HG03457 (cell line): ENCODE data around the gene PRSS22.

ENCODE experiments used
- ATAC-seq: cut with Tn5 transposase; IDR thresholded peaks from one replicate; pipeline ENCODE4 v1.9.1; 2021; ENCODE audit warnings: moderate number of reproducible peaks; ENCODE audit not compliant: unreplicated experiment

PRSS22 gene

DNA sequence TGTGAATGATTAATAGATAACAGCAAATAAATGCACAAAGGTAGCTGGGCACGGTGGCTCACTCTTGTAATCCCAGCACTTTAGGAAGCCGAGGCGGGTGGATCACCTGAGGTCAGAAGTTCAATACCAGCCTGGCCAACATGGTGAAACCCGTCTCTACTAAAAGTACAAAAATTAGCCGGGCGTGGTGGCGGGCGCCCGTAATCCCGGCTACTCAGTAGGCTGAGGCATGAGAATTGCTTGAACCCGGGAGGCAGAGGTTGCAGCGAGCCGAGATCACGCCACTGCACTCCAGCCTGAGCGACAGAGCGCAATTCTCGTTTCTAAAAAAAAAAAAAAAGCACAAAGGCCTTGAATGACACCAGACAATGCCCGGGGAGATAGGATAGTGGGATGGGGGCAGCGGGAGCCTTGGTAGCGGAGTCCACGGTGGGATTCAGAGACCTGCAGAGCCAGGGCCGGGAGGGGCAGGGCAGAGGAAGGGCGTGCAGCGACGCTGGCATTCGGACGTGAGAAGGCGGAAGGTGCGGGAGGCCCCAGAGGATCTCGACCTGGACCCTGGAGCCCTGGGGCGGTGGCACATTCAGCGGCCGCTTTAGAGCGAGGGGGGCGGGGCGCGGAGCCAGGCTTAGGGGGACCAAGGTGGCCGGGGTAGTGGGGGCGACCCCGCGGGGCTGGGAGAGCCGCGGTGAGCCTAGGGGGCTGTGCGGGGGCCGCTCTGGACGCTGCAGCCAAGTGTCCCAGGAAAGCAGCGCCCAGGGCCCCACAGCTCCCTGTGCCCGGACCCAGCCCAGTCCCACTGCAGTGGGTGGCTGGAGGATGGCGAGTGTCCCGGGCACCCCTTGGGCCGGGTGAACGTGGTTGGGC, 24.0 kb upstream of the PRSS22 start:
- peak; percentile 11 for ATAC-seq

DNA sequence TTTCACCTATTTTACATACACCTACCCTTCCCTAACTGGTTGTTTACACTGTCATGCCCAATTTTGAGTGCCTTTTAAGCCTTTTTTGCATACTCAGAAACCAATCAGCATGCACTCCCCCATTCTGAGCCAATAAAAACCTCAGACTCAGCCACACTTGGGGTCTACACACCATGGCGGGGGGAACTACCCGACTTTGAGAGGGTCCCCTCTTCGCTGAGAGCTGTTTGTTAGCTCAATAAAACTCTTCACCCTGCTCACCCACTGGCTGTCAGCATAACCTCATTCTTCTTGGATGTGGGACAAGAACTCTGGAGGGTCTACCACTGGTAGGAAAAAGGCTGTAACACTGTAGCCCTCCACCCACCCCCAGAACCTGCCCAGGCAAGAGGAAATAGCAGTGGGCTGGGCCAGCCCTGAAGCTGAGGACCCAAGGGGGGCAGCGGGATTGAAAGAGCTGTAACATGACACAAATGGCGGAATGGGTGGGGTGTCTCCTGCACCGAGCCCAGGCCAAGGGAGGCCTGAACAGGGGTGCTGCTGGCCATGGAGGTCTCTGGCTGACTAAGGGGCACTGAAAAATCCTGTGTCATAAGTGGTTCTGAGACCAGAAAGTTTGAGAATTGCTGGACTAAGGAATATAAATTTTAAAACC, 22.0 kb upstream of the PRSS22 start:
- no peak for ATAC-seq

DNA sequence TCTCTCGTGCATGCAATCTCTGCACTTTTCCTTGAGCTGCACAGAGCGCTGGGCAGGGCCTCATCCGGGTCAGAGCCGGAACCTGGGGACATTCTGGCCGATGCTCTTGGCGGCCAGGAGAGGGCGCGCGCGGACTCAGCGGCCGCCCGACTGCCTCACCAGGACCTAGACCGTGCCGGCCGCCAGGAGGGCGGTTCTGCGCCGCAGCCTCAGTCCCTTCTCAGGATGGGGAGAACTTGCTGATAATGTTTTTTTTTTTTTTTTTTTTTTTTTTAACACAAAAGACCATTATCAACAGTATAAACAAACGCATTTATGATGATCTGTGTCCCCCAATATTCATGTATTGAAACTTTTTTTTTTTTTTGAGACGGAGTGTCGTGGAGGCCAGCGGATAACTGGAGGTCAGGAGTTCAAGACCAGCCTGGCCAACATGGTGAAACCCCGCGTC, 17.0 kb upstream of the PRSS22 start:
- ATAC-seq = peak; percentile 78

DNA sequence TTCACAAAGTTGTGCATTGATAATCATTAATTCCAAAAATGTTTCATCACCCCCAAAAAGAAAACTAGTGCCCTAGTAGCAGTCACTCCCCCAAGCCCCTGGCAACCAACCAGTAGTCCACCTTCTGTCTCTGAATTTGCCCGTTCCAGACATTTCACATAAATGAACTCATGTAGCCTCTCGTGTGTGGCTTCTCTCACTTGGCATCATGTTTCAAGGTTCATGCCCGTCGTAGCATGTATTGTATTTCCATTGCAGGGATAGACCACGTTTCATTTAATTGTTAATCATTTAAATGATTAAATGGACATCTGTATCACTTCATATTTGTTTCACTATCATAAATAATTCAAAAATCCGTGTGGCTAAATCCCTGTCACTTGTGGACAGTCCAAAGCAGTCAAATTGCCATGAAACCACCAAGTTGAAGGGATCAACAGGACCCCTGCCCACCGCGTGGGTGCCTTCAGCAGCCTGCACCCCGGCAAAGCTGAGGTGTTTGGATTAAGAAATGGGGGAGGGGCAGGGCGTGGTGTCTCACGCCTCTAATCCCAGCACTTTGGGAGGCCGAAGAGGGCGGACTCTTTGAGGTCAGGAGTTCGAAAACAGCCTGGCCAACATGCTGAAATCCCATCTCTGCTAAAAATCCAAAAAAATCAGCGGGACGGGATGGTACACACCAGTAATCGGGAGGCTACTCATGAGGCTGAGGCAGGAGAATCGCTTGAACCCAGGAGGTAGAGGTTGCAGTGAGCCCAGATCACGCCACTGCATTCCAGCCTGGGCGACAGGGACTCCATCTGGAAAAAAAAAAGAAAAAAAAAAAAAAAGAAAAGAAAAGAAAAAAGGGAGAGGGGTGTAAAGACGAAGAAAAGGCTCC, 16.3 kb upstream of the PRSS22 start:
- no peak for ATAC-seq

DNA sequence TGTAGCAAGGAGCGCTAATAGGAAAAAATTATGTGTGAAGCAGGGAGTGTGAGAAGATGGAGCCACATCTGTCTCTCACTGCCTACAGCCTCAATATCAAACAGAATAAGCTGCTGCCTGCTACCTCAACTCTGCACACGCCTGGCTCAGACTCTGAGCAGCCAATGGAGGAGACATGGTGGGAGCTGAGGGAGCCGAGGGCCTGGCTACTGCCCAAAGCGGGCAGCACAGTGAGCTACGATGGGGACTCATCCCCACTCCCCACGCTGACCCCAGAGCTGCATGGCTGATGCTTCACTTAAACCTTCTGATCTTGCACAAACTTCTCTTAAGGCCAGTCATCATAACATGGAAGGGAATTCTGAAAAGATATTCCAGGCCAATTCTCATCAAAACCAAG, 14.0 kb upstream of the PRSS22 start:
- ATAC-seq = no peak

DNA sequence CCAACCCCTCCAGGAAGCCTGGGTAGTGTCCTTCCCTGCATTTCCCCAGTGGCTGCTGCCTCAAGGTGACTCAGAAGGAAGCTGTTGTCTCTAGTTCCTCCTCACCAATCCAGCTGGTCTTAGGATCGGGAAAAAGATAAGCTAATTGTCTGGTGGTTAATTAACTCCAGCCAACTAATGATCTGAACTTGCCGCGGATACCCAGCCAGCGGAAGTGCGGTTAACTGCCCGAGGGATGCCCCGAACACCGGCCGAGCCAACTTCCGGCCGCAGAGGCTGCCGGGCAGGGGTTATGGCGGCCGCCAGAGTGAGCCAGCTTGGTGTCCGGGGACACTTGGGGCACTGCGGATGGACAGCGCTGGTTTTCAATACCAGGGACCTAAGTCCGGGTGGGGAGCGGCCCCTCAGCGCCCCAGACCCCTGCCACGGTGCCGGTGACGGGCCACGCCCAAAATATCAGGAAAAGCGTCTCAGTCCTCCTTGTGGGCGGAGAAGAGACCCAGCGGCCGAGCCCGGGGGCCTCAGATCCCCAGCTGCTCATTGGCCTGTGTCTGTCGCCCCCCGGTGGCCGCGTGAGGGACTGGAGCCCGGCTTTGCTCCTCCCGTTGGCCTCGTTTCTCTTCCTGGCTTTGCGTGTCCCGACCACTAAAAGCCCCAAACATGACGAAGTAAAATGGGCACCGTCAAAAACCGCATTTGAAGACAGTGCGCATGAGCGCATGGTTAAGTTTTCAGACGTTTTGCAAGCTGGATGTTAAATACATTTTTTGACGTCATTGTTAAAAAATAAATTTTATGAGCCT, 10.2 kb upstream of the PRSS22 start:
- peak; percentile 64 for ATAC-seq

DNA sequence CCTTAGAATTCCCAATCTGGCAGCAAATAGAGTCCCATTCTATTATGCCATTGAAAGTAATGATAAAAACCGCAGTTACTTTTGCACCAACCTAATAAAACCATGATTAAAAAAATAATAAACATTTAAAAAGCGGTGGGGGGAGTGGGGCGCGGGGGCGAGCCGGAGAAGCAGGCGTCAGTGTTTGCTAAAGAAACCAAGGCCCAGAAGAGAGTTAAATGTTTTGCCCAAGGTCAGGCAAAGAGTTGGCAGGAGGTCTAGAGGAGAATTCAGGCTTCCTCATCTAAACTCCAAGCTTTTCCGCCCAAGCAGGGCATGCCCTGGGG, 9.7 kb upstream of the PRSS22 start:
- ATAC-seq = peak; percentile 10

DNA sequence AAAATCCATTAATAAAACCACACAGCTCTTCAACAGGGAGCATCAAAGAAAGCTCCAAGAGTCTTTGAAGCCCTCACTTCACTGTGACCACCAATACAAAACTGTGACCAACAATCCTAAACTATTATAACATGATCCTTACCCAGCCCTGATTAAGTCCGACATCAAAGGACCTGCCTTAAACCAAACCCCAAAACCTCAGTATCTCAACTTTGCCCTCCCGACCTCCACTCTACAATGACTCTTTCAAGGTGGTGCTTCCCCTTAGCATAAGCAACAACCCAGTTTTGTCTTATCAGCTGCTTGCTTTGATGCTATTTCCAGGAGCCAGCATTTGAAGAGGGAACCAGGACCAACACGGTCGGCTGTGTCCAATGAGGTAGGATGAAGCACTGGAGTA, 8.5 kb upstream of the PRSS22 start:
- no peak for ATAC-seq

DNA sequence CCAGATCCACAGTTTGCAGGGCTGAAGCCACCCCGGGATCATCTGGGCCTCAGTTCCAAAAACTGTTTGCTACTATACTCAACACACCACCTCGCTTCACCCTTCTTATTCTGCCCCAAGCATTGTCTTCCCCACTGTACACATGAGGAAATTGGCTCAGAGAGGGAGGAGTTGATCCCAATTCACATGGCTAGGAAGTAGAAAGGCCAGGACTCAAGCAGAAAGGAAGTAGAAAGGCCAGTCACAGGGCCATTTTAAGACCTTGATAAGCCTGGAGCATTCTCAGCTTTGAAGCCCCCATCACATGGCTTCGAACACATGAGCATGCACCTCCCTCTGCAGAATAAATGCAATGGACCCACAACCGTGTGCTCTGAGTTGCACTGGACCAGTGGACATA, 7.7 kb upstream of the PRSS22 start:
- no peak for ATAC-seq

DNA sequence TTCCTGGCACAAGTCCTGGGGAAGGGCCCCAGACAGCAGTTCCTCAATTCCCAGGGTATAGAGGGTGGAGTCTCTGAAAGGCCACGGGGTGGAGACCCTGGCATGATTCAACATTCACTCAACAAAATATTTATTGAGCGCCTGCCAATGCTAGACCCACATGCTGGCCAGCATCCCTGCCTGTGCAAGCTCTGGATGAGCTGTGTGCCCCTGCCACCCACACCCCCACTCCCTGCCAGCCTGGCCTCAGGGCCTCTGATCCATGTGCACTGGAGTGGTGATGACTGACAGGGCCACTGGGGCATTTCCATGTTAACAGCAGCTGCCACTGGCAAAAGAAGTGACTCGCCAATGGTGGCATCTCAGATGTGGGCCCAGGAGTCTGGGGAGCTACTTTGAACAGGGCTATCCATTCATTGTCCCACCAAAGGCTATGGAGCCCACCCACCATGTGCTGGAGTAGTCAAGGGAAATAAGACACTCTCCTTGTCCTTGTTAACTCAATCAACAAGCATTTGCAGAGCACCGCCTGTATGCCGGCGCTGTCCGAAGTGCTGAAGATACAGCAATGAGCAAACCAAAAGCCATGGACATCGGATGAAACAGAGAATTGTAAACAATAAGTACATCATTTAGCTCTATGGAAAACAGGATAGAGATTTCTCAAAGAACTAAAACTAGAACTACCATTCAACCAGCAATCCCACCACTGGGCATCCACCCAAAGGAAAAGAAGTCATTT, 3.0 kb upstream of the PRSS22 start:
- no peak for ATAC-seq

DNA sequence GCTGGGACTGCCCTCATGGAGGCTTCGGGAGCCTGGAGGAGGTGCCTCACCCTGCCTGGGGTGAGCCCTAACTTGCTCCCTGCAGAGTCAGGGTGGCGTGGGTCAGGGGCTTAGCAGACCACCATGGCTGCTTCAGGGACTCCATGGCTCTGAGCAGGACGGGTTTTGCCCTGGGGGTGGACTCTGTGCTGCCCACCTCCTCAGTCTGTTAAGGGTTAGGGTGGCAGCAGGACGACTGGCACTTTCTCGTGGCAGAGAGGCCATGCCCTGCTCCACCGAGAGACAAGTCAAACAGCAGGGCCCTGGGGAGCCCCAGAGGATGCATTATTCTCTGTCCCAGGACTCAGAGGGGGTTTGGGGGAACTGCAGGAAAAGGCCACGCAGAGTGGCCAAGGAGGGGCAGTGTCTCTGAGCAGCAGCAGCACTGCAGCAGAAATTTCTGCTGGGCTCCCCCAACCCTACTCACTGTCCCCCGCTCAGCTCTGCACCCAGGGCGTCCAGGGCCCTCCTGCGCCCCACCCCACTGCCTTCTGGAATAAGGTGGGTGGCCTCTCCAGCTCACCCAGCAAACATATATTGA, 1.8 kb upstream of the PRSS22 start:
- ATAC-seq = no peak

DNA sequence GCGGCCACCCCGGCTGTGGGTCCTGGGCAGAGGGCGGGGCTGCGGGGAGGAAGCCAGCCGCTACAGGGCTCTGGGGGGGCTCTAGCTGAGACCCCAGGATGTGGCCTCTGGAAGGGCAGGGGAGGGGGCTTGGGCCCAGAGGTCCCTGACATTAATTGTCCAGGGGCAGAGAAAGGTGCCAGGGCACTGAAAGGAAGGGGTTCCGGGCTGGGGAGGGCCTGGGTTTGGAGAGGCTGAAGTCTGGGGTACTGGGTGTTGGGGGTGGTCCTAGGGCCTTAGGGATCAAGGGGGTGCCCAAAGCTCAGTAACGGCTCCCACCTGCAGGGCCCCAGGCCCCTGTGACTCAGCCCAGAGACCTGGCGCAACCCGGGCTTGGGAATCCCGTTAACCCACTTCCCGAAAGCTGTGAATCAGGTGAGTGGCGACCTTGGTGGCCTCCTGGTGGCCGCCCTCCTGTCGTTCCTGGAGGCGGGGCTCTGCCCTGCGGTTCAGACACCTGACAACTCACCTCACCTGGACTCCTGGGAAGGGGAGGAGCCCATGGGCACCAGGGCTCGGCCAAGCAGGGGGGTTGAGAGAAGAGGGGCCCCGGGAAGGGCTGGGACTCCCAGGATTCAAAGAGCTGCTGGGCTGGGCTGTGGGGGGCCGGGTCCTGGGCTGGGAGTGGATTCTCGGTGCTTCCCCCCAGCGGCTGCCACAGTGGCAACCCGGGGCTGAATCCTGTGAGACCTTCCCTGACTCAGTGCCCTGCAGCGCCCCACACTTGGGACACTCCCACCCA, 465 bp upstream of the PRSS22 start:
- no peak for ATAC-seq

DNA sequence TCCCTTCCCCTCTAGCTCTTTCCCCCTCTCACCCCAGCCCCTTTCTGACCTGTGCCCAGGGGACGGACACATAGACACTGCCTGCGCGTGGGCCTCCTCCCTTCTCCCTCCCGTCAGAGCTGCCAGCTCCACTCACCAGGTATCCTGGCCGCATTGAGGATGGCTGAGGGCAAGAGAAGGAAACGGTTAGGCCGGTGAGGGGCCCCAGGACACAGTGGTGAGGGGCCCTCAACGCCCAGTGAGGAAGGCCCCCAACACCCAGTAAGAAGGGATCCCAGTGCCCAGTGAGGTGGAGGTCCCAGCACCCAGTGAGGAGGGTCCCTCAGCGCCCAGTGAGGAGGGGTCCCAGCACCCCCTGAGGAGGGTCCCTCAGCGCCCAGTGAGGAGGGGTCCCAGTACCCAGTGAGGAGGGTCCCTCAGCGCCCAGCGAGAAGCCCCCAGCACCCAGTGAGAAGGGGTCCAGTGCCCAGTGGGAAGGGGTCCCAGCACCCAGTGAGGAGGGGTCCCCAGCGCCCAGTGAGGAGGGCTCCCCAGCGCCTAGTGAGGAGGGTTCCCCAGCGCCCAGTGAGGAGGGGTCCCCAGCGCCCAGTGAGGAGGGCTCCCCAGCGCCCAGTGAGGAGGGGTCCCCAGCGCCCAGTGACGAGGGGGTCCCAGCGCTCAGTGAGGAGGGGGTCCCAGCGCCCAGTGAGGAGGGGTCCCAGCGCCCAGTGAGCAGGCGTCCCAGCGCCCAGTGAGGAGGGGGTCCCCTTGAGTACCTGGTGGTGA, 1.1 kb downstream of the PRSS22 start:
- ATAC-seq = no peak

DNA sequence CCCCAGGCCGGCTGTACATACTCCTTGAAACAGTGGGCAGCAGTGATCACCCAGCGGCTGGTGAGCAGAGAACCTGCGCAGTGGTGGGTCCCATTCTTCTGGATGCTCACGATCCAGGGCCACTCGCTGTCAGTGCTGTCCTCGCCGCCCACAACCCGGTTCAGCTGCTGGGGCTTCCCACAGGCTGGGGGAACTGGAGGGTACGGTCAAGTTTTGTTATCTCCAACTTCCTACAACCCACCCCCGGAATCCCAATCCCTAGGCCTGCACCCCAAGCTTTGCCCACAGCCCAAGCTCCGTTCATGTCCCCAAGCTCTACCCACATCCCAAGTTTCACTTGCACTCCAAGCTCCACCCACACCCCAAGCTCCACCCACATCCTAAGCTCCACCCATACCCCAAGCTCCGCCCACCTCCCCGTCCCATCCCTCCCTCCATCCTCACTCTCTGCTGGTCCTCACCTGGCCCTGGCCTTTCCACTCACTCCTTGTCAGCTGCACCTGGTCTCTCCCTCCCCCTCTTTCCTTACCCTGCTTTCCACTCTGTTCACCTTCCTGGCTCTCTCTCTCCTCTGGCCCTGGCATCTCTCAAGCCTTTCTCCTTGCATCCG, 1.8 kb downstream of the PRSS22 start:
- ATAC-seq = no peak

DNA sequence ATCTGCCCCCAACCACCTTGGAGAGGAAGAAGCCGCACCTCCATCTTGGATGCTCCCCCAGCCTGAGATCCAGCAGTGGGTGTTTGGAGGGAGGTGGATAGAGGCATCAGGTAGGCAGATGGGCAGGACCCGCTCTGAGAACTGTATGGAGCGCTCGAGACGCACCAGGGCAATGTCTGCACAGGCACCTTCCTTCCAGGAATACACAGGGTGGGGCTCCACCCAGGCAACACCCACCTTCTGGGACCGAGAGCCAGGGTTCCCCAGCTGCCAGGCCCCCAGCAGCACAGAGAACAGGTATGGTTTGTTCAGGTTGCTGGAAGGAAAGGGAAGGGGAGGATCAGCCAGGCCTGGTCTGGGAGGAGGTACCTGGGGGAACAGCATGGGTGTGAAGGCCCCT, 2.4 kb downstream of the PRSS22 start:
- no peak for ATAC-seq

DNA sequence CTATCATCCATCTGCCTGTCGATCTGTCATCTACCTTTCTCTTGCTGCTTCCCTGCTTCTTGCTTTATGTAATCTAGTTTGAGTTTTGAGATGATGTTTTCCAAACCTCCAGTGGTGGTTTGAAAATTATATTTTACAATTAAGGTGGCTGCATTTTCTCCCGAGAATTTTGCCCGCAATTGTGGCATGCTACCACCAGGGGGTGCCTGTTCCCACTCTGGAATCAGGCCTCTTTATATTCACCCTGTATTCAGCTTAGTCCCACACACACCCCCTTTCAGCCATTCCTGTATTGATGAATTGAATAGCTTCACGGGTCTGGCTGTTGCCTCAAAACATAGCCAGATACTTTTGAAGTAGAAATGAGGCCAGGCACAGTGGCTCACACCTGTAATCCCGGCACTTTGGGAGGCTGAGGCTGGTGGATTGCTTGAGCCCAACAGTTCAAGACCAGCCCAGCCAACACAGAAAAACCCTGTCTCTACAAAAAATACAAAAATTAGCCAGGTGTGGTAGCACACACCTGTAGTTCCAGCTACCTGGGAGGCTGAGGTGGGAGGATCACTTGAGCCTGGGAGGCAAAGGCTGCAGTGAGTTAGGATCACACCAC, 3.2 kb downstream of the PRSS22 start:
- no peak for ATAC-seq

DNA sequence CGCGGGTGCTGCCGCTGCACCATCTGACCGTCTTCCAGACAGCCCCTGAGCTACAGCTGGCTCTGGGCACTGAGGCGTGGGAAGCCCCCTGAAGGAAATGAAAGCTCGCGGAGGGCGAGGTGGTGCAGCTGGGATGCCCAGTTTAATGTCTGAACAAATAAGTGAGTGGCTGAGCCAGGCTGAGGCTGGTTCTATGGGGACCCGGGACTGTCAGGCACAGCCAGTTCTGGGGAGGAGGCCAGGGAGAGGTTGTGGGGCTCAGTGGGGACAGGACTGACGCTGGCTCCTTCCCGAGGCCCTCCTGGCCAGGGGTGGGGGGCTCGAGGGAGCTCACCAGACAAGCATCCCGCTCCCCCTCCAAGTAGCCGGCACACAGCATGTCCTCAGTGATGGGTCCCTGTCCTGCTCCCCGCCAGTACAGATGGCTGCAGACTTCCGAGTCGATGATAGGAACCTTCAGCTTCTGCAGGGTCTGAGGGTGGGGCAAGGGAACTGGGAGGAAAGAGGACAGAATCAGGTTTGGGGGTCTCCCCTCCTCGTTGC, 4.4 kb downstream of the PRSS22 start:
- ATAC-seq = no peak
